D721Med (cell line): ENCODE data around the gene TMEM30B.
"Not testable (repeated sequence)": the region's sequence is repeated elsewhere in the genome, so short reads cannot be mapped to it uniquely, and the experiment has no call there.

Experiments used
- DNase-seq: peaks from one replicate; pipeline ENCODE4 v3.0.0; 2011; ENCODE audit warnings: low spot score; ENCODE audit not compliant: insufficient read length
- FAIRE-seq: peaks from 2 replicates; lab custom pipeline; 2011; peaks lifted over from hg19 to GRCh38; lab: Jason Lieb, UNC
- CTCF ChIP-seq: IDR thresholded peaks from 2 replicates; pipeline ENCODE4 v1.5.1; 2012; ENCODE audit warnings: mild to moderate bottlenecking, control low read depth; ENCODE audit not compliant: insufficient read depth; ENCODE audit errors: missing control alignments

TMEM30B gene

GRCh38 chr14:61319706-61320105, 38.6 kb upstream of the TMEM30B start:
- DNase-seq, result no peak
- no peak for TF ChIP-seq CTCF
- FAIRE-seq, result no peak

GRCh38 chr14:61319086-61319485, 37.9 kb upstream of the TMEM30B start:
- FAIRE-seq (no peak), DNase-seq (no peak)
- no peak for TF ChIP-seq CTCF

- FAIRE-seq (no peak), DNase-seq (no peak)
- TF ChIP-seq CTCF, result no peak
Observed at GRCh38 chr14:61315313-61315712, 34.2 kb upstream of the TMEM30B start.

- FAIRE-seq, DNase-seq: not testable (repeated sequence)
Observed at GRCh38 chr14:61308701-61309100, 27.6 kb upstream of the TMEM30B start.

- DNase-seq, result no peak
- FAIRE-seq, result no peak
- TF ChIP-seq CTCF, result no peak
Observed at GRCh38 chr14:61308198-61308597, 27.1 kb upstream of the TMEM30B start.

- DNase-seq (no peak), FAIRE-seq (no peak)
- no peak for TF ChIP-seq CTCF
Observed at GRCh38 chr14:61304688-61305087, 23.6 kb upstream of the TMEM30B start.

GRCh38 chr14:61300754-61301153, 19.6 kb upstream of the TMEM30B start:
- FAIRE-seq, result no peak
- TF ChIP-seq CTCF, result no peak
- DNase-seq, result no peak

DNA sequence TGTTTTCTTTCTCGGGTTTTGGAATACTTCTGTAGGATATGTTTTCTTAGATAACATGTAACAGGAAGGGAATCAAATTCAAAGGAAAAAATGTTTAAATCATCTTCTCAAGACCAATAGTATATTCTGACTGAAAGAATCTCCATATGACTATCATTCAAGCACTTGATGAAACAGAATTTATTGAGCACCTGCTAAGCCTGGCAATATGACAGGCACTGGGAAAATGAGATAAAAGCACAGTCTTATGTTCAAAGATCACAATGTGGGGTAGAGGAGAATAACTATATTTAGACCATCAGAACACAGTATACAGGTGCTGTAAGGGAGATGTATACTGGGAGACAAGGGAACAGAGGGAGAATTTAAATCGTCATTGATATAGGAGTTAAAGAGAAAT, 19.1 kb upstream of the TMEM30B start:
- DNase-seq (no peak), FAIRE-seq (no peak)
- no peak for TF ChIP-seq CTCF
